ENCODE measurements around the gene CBX6. TPM values are rescaled to one million over a fixed set of nuclear protein-coding genes. Genes with fewer than 3 reads are reported as not detected.

Gene CBX6
- total and polyA plus RNA-seq, 10 of the 15 experiments (the other 5 are each of a cell fraction or from before 2014, with no cell fraction given) = 3.6 to 142 (median 37.4) TPM

DNA sequence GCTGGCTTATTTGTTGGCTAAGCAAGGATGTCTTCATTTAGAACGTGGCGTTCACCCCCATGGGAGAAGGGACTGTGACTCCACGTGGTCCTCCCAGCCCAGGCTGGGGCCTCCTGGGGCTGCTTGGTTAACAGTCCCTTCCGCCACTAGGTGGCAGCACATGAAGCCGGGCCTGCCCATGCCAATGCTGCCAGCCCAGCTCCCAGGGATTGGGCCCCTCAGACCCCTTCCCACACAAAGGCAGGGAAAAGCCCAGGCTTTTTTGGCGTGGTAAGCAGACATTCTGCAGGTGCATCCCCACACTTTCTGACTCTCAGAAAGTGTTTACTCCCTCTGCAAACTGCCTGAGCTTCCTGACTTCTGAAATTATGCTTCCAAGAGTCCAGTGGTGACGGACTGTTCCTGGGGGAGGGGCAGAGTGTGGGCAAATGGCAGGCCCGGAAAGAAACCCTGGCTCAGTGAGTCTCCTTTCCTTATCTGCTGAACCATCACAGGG, 3.1 kb downstream of the CBX6 start (continued):
- no peak for TF ChIP-seq GATAD2B (conservative IDR thresholded peaks at IDR 0.05; ENCODE audit: low read depth)
- TF ChIP-seq HDAC2 (IDR thresholded peaks at IDR 0.05) = no peak
- TF ChIP-seq SMAD5 (IDR thresholded peaks at IDR 0.05; ENCODE audit: low read depth) = peak; percentile 63; the same call in 1 of the 2 replicates
- TF ChIP-seq ZNF217 (IDR thresholded peaks at IDR 0.05) = no peak
- peak; percentile 45; the same call in 1 of the 2 replicates for TF ChIP-seq TARDBP (IDR thresholded peaks at IDR 0.05; ENCODE audit: borderline replicate concordance)
- TF ChIP-seq POLR2AphosphoS5 (IDR thresholded peaks at IDR 0.05; ENCODE audit: low read length) = peak; percentile 80
- TF ChIP-seq, protein P1, sequence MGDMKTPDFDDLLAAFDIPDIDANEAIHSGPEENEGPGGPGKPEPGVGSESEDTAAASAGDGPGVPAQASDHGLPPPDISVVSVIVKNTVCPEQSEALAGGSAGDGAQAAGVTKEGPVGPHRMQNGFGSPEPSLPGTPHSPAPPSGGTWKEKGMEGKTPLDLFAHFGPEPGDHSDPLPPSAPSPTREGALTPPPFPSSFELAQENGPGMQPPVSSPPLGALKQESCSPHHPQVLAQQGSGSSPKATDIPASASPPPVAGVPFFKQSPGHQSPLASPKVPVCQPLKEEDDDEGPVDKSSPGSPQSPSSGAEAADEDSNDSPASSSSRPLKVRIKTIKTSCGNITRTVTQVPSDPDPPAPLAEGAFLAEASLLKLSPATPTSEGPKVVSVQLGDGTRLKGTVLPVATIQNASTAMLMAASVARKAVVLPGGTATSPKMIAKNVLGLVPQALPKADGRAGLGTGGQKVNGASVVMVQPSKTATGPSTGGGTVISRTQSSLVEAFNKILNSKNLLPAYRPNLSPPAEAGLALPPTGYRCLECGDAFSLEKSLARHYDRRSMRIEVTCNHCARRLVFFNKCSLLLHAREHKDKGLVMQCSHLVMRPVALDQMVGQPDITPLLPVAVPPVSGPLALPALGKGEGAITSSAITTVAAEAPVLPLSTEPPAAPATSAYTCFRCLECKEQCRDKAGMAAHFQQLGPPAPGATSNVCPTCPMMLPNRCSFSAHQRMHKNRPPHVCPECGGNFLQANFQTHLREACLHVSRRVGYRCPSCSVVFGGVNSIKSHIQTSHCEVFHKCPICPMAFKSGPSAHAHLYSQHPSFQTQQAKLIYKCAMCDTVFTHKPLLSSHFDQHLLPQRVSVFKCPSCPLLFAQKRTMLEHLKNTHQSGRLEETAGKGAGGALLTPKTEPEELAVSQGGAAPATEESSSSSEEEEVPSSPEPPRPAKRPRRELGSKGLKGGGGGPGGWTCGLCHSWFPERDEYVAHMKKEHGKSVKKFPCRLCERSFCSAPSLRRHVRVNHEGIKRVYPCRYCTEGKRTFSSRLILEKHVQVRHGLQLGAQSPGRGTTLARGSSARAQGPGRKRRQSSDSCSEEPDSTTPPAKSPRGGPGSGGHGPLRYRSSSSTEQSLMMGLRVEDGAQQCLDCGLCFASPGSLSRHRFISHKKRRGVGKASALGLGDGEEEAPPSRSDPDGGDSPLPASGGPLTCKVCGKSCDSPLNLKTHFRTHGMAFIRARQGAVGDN (IDR thresholded peaks at IDR 0.05) = no peak
- TF ChIP-seq POLR2A (IDR thresholded peaks at IDR 0.05; ENCODE audit: low read depth, low read length) = peak; percentile 17; the same call in 1 of the 2 replicates

DNA sequence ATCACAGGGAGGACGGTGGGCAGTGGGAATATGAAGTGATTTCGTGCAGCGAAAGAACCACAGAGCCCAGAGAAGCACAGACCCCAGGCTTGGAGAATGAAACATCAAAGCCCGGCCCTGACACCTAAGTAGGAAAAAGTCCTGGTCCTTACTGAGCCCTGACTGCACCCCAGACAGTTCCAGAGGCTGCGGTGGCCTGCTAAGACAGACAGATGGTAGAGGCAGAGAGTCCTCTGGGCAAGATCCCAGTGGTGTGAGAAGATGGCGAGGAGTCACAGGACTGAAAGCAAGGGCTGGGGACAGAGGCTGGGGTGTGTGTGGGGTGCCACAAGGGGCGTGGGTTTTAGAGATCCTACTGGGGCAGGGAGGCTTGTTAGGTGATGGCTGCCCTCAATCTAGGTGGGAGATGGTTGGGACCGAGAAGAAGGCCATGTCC, 3.7 kb downstream of the CBX6 start:
- H3K27ac ChIP-seq (ENCODE audit: control insufficient read depth, insufficient read depth) = peak overlapping the region; percentile 3; the same call in 1 of the 2 replicates
- ChIA-PET POLR2A (interaction anchor here (0.5 to 3.0 kb wide), 4 partner anchors 99 to 210 kb away, joined by 3 to 16 read pairs (median 4); no protein-coding TSS in a partner anchor), SMC1A (ENCODE audit: uncharacterized antibody, unreplicated experiment) (interaction anchor here (0.8 to 4.8 kb wide), 4 partner anchors 15 to 256 kb away, joined by 3 to 83 read pairs (median 4); no protein-coding TSS in a partner anchor), RAD21 (ENCODE audit: unreplicated experiment) (interaction anchor here (0.7 to 3.8 kb wide), 9 partner anchors 72 to 254 kb away, joined by 3 to 93 read pairs (median 3); no protein-coding TSS in a partner anchor), CTCF (interaction anchor here (0.5 to 5.5 kb wide), 31 partner anchors 10 to 449 kb away, joined by 3 to 192 read pairs (median 9); partner anchors contain the start of genes APOBEC3B, APOBEC3C and RPL3)
- H3K4me1 ChIP-seq (ENCODE audit: control insufficient read depth, insufficient read depth, low read length) = peaks cover 17% of the 10 kb centered on the region
- H3K9ac ChIP-seq (ENCODE audit: control insufficient read depth, insufficient read depth, low read length) = no peak overlapping the region
- in situ Hi-C loops (cut with MboI) = no loop called here
- BruUV-seq (replicated peaks) = no TSS peak
- H3K27me3 ChIP-seq (replicated peaks in 1 of 2; ENCODE audit: control insufficient read depth in 2 of 2, insufficient read depth in 2 of 2, low read length in 1 of 2) = no peaks in the 10 kb centered on the region
- FAIRE-seq = no peak
- no peak overlapping the region for H2AFZ ChIP-seq (ENCODE audit: control insufficient read depth, low read depth, low read length)
- H3K4me3 ChIP-seq = no peak overlapping the region
- H3K9me3 ChIP-seq (replicated peaks; ENCODE audit: control insufficient read depth, insufficient read depth, low read length) = no peaks in the 10 kb centered on the region
- WGBS (ENCODE audit: insufficient coverage, insufficient replicate concordance, low lambda C conversion rate, missing lambda C conversion rate) = 82% methylated on average over 8 of the region's 8 CpGs
- no peak for ATAC-seq
- peaks cover 7% of the 10 kb centered on the region; the same call in 1 of the 2 replicates for H4K20me1 ChIP-seq (ENCODE audit: control insufficient read depth, insufficient read depth)
- H3K36me3 ChIP-seq (ENCODE audit: control insufficient read depth in 2 of 2, insufficient read depth in 2 of 2, low read length in 1 of 2) = peaks cover 21% of the 10 kb centered on the region in 2 experiments
- no peak overlapping the region for H3K4me2 ChIP-seq (ENCODE audit: control insufficient read depth, insufficient read depth)
- H3K79me2 ChIP-seq (ENCODE audit: control insufficient read depth, insufficient read depth, low read length) = peaks cover 27% of the 10 kb centered on the region
- no peak for DNase-seq (ENCODE audit: low read depth, low spot score)
- intact Hi-C loops (cut with micrococcal nuclease; ENCODE audit: unreplicated experiment) = no loop called here
- TF ChIP-seq CHD4 (IDR thresholded peaks at IDR 0.05) = no peak
- TF ChIP-seq CREB1 (IDR thresholded peaks at IDR 0.05; ENCODE audit: low read depth) = no peak
- TF ChIP-seq YBX1 (IDR thresholded peaks at IDR 0.05) = no peak
- TF ChIP-seq ZNF217 (IDR thresholded peaks at IDR 0.05) = no peak
- no peak for TF ChIP-seq NR2C2 (IDR thresholded peaks at IDR 0.05; ENCODE audit: borderline replicate concordance, control insufficient read depth, insufficient read length, low read depth)
- no peak for TF ChIP-seq MTA2 (IDR thresholded peaks at IDR 0.05; ENCODE audit: low read depth)
- TF ChIP-seq RCOR1 (conservative IDR thresholded peaks at IDR 0.05; ENCODE audit: low read depth, low read length) = no peak
- TF ChIP-seq NFXL1 (IDR thresholded peaks at IDR 0.05; ENCODE audit: borderline replicate concordance) = no peak
- no peak for TF ChIP-seq NR2C1 (IDR thresholded peaks at IDR 0.05)
- no peak for TF ChIP-seq SPI1 (IDR thresholded peaks at IDR 0.05; ENCODE audit: borderline replicate concordance, insufficient read depth, low read depth, low read length)
- no peak for TF ChIP-seq ZNF24 (IDR thresholded peaks at IDR 0.05)
